COLO668 (cell line): ENCODE measurements around the gene SYN1.

ENCODE experiments used
- DNase-seq: peaks from one replicate; lab custom pipeline; 2025; ENCODE audit not compliant: unreplicated experiment; lab: John Stamatoyannopoulos, UW

SYN1 gene

DNA sequence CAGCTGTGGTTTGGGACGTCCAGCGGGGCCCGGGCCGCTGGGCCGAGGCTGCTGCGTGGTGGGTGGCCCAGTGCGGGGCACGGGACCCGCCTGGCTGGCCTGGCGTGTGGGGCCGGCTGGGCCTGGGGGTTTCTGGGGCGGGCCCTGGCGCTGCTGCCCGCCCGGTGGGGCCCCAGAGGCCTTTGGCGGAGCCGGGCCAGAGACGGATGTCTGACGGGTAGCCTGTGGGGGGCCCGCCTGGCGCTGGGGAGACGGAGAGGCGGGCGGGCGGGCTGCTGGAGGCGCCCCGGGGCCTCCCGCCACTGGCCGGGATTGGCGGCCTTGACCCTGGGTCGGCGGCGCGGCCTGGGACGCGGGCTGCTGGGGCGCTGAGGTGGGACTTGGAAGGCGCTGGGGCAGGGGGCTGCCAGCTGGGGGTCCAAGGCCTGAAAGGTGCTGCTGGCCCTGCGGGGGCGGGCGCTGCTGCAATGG, 45.5 kb downstream of the SYN1 start:
- DNase-seq: no peak

DNA sequence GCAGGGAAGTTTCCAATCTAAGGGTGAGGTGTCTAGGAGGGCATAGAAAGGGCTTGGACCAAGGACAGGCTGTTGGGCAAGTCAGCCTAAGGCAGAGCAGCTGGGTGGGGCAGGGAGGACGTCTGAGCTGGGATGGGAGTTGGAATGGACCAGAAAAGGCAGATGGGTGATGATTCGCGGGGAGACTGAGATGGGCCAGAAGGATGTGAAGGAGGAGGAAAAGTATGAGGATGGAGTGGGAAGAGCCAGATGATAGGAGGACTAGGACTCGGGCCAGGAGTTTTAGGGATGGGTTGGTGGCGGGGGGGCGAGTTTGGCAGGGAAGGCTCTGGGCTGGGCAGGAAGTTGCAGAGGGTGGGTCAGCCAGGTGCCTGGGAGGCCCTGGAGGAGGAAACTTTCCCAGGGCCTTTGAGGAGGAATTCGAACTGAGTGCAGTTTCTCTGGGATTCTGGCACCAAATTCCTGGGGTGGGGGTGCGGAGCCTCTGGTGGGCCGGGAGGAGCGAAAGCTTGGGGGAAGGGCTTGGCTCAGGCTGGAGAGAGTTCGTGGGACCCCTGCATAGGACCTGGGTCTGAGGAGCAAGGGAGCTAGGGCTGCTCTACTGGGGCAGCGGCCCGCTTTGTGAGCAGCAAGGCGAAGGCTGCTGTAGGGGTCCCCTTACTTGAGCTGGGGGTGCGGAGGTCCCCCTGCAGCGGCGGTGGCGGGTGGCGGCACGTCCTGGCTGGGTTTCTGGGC, 46.1 kb downstream of the SYN1 start:
- no peak for DNase-seq

DNA sequence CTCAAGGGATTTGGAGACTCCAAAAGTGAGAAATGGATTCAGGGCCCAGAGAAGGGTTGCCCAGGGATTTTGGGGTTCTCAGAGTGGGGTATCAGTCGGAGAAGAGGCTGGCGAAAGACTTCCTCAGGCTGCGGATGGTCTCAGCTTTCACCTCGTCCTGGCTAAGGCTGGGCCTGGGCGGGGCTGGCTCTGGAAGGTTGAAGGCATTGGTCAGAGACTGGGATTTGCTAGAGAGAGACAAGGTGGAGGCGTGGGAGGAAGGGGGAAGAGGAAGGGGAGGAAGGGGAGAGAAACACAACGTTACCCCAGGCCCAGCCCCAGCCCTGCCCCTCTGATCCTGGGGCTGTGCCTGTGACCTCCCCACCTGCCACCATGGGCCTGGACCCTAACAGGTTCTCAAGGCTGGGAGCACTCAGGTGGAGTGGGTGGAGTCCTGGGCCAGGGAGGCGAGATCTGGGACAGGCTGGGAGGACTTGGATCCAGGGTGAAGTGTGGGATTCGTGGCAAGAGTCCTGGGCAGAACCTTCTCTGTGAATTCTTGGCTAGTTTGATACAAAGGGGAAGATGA, 46.8 kb downstream of the SYN1 start:
- DNase-seq: no peak

DNA sequence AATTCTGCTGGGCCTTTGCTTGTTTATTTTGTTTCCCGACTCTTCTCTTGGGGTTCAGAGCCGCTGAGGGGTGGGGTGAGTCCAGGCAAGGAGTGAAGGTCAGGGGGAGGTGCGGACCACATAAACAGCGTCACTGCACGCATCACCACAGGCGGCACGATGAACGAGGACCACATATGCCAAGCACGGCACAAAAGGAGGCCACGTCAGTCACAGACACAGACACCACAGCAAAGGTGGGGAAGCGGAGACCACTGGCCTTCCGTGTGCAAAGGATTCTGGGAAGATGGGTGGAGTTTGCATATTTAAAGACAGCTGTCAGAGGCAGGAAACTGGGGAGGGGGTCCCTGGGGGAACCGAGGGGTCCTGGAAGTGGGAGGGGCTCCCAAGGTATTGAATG, 47.8 kb downstream of the SYN1 start:
- DNase-seq: no peak

DNA sequence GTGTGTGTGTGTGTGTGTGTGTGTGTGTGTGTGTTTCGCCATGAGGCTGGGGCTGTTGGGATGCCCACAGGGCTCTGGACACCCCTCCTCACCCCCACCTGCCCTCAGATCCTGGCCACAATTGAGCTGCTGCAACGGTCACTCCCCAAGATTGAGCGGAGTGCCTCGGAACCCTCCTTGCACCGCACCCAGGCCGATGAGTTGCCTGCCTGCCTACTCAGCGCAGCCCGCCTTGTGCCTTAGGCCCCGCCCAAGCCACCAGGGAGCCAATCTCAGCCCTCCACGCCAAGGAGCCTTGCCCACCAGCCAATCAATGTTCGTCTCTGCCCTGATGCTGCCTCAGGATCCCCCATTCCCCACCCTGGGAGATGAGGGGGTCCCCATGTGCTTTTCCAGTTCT, 48.4 kb downstream of the SYN1 start:
- no peak for DNase-seq

DNA sequence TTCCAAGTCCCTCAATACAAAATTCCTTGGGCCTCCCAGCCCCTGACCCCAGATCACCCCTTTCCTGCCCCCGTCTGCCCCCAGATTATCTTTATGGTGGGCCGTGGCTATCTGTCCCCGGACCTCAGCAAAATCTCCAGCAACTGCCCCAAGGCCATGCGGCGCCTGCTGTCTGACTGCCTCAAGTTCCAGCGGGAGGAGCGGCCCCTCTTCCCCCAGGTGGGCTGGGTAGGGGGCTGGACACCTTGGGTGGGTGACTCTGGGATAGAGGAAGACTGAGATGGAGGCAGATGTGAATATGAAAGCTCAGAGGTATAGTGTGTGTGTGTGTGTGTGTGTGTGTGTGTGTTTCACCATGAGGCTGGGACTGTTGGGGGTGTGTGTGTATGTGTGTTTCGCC, 48.9 kb downstream of the SYN1 start:
- DNase-seq: no peak

DNA sequence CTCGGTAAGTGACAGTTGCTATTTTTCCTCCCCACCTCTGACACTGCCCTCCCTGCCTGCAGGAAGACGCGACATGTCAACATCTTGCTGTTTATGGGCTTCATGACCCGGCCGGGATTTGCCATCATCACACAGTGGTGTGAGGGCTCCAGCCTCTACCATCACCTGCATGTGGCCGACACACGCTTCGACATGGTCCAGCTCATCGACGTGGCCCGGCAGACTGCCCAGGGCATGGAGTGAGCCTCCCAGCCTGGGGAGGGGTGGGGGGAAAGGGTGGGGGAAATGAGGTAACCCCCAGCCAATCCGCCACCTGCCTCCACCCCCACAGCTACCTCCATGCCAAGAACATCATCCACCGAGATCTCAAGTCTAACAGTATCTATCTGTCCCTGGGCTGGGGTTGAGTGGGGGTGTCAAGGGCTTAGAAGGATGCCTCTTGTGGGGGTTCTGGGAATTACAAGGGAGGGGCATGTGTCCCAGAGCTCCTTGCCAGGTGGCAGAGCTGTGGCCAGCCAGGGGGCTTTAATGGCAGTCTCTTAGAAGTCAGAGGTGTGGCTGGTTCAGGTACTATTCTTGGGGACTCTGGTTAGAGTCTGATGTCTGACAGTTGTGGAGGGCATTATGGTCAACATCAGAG, 50.9 kb downstream of the SYN1 start:
- DNase-seq: peak; percentile 33

DNA sequence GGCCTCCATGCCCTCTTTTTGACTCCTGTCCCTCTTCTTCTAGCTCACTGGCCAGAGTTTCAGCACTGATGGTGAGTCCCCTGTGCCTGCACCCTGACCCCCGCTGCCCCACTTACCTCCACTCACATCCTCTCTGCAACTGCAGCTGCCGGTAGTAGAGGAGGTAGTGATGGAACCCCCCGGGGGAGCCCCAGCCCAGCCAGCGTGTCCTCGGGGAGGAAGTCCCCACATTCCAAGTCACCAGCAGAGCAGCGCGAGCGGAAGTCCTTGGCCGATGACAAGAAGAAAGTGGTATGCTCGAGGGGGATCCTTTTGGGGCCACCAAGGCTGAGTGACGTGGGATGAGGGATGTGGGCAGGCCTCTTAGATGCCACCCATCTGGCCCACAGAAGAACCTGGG, 52.8 kb downstream of the SYN1 start:
- DNase-seq: no peak

DNA sequence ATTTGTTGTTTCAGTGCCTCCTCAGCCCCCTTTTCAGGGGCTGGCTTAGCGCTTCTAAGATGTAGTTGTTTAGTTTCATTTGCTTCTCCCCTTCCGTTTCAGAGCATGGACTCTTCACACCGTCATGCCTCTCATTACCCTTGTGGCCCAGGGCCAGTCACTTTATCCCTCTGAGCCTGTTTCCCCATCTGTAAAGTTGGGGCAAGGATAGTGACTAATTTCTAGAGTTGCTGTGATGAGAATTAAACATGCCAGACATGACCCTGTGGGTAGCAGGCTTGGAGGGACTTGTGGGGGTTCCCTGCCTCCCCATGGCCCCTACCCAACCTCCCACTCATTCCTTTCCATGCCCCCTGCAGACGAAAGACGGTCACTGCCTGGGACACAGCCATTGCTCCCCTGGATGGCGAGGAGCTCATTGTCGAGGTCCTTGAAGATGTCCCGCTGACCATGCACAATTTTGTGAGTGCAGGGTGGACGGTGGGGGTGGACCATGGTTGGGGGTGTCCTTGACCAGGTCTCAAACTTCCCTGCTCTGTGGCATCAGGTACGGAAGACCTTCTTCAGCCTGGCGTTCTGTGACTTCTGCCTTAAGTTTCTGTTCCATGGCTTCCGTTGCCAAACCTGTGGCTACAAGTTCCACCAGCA, 55.1 kb downstream of the SYN1 start:
- no peak for DNase-seq

DNA sequence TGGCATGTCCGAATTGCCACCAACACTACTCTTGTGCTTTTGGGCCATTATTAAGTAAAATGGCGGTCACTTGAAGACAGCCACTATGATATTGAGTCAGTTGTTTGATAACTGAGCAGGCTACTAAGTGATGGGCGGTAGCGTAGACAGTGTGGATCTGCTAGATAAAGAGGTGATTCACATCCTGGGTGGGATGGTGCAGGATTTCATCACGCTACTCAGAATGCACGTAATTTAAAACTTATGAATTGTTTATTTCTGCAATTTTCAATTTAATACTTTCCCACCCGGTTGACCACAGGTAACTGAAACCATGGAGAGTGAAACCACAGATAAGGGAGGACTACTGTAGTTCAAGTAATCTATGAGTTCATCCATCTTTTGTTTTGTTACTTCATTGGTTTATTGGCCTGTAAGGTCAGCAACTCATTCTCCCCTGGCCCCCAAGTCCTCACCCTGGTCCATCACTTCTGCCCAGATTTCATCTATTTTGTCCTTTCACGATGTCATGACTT, 55.8 kb downstream of the SYN1 start:
- no peak for DNase-seq

DNA sequence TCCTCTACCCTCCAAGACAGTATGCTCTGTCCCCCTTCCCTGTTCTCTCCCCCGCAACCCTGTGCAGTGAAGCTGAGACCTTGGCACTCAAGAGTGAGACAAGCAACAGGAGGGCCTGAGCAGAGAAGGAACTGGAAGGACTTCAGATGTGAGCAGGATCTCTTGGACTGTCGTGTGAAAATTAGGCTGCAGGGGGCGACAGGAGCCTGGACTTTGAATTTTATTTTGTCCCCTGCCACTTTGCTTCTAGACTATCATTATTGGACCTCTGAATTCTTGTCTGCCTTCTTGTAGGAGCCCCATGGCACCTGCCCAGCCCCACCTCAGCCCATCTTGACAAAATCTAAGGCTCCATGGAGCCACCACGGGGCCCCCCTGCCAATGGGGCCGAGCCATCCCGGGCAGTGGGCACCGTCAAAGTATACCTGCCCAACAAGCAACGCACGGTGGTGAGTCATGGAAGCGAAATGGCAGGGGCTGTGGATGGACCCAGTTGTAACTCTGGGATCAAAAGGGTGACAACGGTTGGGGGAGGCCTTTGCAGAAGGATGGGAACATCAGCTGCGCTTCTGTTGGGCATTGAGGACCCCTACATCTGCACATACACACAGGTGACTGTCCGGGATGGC, 56.9 kb downstream of the SYN1 start:
- DNase-seq: no peak

DNA sequence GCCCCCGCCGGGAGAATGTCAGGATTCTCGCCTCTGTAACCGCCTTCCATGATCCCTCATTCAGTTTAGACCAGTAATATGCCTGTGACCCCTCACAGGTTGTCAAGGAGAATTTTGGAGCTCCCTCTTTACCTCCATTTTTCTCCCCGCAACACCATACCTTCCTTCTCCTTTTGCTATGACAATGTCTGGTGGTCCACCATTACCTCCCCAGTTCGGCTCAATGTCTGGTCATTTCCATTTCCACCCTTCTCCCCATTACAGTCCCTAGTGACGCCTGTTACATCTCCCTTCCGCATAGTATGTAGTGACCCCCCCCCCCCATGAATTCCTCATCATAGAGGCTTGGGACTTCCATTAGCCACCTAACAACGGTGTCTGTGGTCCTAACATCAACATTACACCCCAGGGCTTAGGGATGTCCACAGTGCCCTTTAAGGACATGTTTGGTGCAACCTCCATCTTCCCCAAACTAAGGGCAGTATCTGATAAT, 58.0 kb downstream of the SYN1 start:
- DNase-seq: no peak

DNA sequence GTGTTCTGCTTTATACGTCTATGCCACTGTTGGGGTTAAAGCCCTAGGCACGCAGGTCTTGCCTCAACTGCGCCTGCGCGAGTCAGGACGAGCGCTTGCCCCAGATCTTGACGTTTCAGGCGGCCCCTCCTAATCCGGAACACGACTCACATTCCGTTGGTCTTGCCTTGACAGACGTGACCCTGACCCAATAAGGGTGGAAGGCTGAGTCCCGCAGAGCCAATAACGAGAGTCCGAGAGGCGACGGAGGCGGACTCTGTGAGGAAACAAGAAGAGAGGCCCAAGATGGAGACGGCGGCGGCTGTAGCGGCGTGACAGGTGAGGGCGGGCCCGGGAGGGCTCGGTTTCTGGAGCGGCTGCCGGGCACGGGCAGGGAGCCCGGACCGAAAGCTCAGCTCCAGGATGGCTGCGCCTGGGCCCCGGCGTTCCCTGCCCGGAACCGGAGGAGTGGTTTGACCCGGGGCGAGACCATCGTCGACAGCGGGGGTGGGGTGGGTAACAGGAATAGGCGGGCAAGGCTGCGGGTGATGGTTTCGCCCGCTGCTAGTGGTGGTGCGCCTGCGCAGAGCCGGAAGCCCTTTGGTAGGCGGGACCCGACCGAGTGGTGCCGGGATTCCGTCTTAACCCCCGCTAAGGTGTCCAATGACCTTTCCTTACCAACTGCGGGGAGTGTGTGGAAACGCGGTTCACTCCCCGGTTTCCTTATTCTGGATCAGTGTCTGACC, 58.6 kb downstream of the SYN1 start, which contains the start of gene ARAF:
TSS of gene ARAF (plus strand) at position 272 of the 725 bp plus-strand sequence. CDS start 1,763 bp downstream, outside the sequence.
- peak; percentile 96 for DNase-seq

DNA sequence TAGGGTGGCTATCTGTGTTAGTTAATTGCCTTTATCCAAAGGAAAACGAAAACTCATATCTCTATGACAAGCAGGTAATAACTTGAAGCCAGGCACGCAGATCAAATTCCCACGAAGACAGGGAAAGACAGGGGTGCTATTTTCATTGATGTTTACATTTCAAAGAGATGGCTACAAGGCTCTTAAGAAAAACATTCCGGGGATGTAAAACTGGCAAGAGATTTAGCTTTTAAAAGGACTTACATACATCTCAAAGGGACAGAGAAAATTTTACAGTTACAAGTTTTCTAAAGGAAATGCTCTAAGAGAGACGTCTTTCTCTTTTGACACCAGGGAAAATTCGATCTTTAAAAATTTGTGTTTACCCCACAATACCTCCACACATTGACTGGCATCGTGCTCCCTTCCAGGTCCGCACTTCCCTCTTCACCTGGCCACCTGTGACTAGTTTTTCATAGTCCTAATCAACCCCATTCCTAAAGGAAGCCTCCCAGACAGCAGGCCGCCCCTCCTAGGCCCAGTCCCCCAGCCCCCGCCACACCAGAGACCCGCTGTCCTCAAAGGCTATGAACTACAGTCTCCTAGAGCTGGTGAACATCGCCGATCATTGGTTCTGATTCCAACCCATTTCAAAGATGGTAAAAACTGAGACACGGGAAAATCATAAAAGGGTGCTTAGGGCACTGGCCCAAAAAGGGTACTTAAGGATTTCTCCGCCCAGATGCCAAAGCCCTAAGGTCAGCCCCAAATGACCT, 59.3 kb downstream of the SYN1 start:
- DNase-seq: no peak

DNA sequence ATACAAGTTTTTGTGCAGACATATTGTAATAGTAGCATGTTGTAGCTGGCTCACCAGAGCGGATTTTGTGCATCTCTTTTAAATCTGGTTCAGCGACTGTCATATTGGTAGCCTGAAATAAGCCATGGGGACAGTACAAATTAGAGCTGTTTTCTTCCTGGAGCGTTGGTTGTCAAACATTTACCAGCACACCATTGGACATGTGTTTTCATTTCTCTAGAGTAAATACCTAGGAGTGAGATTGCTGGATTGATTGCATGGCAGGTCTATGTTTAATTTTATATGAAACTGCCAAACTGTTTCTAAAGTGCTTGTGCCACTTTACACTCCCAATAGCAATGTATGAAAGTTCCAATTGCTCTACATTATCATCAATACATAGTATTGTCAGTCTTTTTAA, 61.2 kb downstream of the SYN1 start:
- DNase-seq: no peak

DNA sequence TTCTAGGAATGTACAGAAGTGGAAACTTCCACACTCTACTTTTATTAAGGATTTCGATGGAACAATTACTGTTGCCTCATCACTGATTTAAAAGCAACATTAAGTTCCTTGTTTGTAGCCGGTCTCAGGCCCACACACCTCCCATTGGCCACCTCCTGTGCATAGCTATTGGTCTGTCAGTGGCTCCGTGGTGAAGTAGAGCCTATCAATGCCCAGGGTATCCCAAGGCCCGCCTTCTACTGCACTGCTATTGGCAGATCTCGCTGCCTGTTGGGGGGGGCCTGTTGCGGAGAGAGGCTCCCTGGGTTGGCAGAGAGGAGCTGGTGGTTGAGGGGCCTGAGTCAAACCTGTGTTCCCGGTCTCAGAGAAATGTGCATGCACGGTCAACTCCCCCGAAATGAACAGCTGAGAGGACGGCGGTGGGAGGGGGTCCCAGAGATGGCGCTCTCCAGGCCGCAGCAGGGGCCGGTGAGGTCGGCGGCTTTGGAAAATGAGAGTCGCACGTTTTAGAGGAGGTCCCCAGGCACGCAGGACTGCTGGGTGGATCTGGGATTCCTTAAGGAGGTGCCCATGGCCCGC, 63.5 kb downstream of the SYN1 start:
- peak; percentile 75 for DNase-seq

DNA sequence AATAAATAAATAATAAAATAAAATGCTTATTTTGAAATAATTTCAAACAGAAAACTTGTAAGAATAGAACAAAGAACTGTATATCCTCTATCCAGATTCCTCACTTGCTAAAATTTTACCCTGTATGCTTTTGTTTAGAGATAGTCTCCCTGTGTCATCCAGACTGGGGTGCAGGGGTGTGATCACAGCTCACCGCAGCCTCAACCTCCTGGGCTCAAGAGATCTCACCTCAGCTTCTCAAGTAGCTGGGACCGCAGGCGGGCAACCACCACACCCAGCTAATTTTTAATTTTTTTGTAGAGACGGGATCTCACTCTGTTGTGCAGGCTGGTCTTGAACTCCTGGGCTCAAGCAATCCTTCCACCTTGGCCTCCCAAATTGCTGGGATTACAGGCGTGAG, 76.2 kb downstream of the SYN1 start:
- no peak for DNase-seq

DNA sequence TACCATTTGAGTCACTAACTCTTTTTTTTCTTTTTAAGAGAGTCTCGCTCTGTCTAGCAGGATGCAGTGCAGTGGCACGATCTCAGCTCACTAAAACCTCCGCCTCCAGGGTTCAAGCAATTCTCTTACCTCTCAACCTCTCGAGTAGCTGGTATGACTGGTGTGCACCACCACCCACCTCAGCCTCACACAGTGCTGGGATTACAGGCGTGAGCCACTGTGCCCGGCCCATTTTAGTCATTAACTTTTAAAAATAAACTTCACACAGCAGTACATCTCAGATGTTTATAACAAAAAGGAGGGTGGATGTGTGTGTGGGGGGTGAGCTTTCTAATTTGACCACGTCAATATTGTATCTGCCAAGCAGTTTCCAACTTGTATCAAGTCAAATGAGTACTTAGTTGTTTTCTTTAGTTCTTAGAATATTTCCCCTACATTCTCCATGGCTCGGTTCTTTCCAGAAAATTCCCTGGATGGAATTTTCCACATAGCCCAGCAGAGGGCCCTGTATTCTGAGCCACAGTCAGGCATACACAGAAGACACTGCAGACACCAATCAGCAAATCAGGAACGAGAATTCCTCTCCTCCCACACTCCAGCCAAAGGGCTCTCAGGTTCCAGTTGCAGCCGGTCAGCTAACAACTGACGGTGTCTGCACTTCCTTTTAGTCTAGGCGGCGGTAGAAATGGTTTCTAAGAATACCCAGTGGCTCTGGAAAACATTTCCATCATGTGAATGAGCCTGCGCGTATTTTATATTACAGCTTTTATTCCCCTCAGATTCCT, 78.7 kb downstream of the SYN1 start:
- peak; percentile 68 for DNase-seq
